Omental fat pad (tissue), 4 donors: ENCODE data around the gene ACTG1. TPM values are rescaled to one million over a fixed set of nuclear protein-coding genes. Genes with fewer than 3 reads are reported as not detected.

ENCODE experiments used
- ATAC-seq: fragments of 150-250 bp; one replicate; pipeline ENCODE4 v1.9.1; 2016; ENCODE audit warnings: mild to moderate bottlenecking, moderate library complexity; ENCODE audit not compliant: low FRiP score
- DNase-seq: peaks from one replicate; pipeline ENCODE4 v3.0.0-alpha.2; 2019; ENCODE audit warnings: low spot score
- total RNA-seq, 4 donors: library from RNA; depleted of rRNA; stranded (reverse); fragments of >200 nt; gene quantifications; one replicate each; pipeline ENCODE4 v1.1.0, GENCODE V29; 2016
- TF ChIP-seq, protein P1 (sequence below), 3 donors: fragments of 450-650 bp; IDR thresholded peaks; one replicate each; pipeline ENCODE4 v1.5.1; 2016 to 2017; ENCODE audit warnings: antibody characterized with exemption in 3 of 3, mild to moderate bottlenecking in 3 of 3, moderate library complexity in 2 of 3

The ACTG1 gene
- total RNA-seq, 4 donors from 2014 or later, result 1,930 to 4,437 (median 3,125) TPM

DNA sequence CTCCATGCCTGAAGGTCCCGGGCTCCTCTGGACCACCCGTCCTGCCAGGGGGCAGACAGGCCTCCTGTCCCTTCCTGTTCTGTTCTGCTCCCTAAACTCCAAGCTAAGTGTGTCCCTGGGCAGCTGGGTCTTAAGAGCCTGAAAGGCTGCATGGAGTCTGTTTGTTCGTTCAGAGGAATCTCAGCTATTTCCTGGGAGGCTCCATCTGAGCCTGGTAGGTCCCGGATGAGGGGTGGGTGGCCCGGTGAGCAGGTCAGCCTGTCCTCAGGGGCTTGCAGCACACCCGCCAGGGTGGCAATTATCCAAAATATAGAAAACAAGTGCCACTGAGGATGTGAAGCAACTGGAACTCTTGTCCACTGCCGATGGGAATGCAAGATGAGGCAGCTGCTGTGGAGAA lies 12.6 kb downstream of the ACTG1 start:
- DNase-seq (no peak), ATAC-seq (no peak)
- TF ChIP-seq, protein P1, sequence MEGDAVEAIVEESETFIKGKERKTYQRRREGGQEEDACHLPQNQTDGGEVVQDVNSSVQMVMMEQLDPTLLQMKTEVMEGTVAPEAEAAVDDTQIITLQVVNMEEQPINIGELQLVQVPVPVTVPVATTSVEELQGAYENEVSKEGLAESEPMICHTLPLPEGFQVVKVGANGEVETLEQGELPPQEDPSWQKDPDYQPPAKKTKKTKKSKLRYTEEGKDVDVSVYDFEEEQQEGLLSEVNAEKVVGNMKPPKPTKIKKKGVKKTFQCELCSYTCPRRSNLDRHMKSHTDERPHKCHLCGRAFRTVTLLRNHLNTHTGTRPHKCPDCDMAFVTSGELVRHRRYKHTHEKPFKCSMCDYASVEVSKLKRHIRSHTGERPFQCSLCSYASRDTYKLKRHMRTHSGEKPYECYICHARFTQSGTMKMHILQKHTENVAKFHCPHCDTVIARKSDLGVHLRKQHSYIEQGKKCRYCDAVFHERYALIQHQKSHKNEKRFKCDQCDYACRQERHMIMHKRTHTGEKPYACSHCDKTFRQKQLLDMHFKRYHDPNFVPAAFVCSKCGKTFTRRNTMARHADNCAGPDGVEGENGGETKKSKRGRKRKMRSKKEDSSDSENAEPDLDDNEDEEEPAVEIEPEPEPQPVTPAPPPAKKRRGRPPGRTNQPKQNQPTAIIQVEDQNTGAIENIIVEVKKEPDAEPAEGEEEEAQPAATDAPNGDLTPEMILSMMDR (IDR thresholded peaks at IDR 0.05), result no peak

DNA sequence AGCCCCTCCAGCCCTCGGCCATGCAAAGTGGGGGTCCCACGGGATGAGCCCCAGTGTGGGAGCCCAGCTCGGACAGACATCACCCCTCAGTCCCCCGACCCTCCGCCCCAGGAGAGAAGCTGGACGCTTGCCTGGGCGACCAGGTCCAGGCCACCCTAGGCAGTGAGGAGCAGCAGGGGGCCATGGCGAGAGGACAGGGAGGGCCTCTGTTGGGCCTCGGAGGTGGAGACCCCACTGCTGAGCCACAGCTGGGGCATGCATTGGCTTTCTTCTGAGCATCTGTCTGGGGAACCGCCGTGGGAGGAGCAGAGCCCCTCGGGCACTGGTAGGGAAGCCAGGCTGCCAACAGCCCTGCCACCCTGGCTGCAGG lies 13.0 kb downstream of the ACTG1 start:
- ATAC-seq, result peak; percentile 38
- TF ChIP-seq, protein P1 (IDR thresholded peaks at IDR 0.05), result no peak
- no peak for DNase-seq

DNA sequence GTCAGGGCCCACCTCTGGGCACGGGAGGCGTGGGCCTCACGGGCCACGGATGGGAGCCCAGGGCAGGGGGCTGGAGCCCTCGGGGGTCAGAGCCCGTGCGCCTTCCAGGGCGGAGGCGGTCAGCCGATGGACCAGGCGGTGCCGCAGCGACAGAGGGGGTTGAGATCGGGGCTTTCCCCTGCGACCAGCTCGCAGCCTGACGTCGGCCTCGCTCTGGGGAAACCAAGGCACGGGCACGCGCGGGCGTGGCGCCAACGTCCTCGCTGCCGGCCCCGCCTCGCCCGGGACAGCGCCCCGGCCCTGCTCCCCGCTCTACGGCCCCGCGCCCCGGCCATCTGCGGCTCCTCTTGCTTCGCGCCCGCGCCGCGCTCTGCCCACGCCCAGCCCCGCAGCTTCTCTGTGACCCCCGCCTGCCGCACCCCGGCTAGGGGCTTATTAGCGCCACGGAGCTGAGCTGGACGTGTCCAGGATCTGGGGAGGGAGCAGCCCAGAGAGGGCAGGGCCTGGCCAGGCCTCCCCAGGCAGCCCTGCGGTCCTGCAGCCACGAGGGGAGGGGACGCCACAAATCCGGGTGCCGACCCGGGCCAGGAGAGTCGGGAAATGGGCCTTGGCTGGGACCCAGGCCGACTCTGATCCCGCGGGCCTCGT lies 13.5 kb downstream of the ACTG1 start:
- no peak for ATAC-seq
- DNase-seq, result no peak
- TF ChIP-seq, protein P1 (IDR thresholded peaks at IDR 0.05), result no peak

DNA sequence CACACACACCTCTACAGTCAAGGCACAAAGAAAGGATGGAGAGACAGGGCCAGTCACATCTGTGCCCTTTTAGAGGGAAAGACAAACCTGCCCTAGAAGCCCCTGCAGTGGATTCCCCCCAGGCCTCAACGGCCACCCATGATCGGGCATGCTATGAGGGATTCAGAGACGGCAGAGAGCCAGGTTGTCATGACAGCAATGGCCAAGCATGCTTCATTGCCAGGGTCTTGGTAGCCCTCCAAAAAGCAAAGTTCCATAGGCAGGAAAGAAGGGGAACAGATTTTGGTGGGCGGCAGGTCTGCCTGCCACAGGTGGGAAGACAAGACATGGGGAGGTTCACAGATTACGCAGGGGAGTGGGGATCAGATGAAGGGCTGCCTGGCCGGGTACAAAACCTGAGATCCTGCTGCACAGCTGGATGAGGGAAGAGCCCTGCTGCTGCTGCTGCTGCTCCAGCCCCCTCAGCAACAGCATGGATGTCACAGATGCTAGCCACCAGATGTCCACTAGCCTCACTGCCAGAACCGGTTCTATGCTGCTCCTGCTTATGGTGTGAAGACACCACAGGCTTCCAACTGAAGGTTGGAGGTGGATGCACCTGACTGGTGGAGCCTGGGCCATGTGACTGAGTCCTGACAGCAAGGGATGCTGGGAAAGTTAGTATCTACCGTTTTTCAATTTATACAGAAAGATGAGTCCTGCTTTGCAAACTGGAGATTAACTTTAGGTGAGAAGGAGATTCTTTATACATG lies 17.8 kb downstream of the ACTG1 start:
- DNase-seq (no peak), ATAC-seq (no peak)
- TF ChIP-seq, protein P1 (IDR thresholded peaks at IDR 0.05), result no peak

DNA sequence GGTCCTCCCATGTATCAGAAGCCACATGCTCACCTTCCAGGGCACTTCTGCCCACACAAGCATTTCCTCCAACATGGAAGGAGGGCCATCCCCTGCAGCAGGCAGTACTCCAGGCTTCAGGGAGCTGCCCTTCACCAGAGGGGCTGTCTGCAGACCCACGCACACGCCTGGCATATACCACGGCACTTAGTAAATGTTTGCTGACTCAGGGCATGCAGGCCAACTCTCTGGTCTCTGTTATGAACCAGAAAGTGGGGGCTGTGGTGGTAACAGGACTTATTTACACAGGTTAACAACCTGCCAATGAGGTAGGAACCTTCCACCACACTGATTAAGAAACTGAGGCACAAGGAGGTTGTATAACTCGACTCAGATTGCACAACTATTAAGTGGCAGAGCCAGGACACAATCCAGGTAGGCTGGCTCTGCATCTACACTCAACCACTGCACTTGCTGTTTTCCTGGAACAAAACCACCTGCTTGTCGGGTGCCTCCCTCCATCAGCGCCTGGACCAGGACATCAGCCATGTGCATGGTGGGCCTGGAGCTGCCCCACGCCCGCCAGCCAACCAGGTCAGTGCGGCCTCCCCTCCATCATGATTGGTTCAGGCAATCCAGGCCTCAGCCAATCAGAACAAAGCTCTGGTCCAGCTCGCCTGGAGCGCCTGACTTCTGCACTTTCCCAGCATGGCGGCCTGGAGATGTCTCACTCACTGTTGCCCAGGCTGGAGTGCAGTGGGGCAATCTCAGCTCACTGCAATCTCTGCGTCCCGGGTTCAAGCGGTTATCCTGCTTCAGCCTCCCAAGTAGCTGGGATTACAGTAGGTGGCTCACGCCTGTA lies 19.2 kb downstream of the ACTG1 start:
- TF ChIP-seq, protein P1 (IDR thresholded peaks at IDR 0.05), result no peak
- DNase-seq (no peak), ATAC-seq (no peak)

DNA sequence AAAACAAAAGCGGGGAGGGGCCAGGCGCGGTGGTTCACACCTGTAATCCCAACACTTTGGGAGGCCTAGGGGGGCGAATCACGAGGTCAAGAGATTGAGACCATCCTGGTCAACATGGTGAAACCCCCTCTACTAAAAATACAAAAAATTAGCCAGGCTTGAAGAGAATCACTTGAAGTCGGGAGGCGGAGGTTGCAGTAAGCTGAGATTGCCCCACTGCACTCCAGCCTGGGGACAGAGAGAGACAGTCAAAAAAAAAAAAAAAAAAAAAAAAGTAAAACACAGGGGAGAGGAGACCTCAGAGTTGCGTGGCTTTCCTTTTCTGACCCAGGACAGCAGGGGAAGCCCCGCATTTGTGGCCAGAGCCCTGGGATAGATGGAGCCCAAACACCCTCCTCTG lies 19.9 kb downstream of the ACTG1 start:
- ATAC-seq, result no peak
- no peak for DNase-seq
- TF ChIP-seq, protein P1 (IDR thresholded peaks at IDR 0.05), result no peak
